LNCaP clone FGC (cell line): ENCODE data around the gene VGF.
"Not testable (repeated sequence)": the region's sequence is repeated elsewhere in the genome, so short reads cannot be mapped to it uniquely, and the experiment has no call there.

ENCODE experiments used
- DNase-seq: peaks from one replicate; pipeline ENCODE4 v3.0.0-alpha.2; 2011; ENCODE audit warnings: low read depth
- H3K4me3 ChIP-seq: 2 replicates; pipeline ENCODE4 v1.5.1; 2011; ENCODE audit warnings: mild to moderate bottlenecking, low read depth, low read length, control low read depth
- CTCF ChIP-seq: IDR thresholded peaks from 2 replicates; pipeline ENCODE4 v1.5.1; 2012; ENCODE audit warnings: mild to moderate bottlenecking; ENCODE audit not compliant: control insufficient read depth, insufficient read depth; ENCODE audit errors: extremely low read depth

VGF gene

DNA sequence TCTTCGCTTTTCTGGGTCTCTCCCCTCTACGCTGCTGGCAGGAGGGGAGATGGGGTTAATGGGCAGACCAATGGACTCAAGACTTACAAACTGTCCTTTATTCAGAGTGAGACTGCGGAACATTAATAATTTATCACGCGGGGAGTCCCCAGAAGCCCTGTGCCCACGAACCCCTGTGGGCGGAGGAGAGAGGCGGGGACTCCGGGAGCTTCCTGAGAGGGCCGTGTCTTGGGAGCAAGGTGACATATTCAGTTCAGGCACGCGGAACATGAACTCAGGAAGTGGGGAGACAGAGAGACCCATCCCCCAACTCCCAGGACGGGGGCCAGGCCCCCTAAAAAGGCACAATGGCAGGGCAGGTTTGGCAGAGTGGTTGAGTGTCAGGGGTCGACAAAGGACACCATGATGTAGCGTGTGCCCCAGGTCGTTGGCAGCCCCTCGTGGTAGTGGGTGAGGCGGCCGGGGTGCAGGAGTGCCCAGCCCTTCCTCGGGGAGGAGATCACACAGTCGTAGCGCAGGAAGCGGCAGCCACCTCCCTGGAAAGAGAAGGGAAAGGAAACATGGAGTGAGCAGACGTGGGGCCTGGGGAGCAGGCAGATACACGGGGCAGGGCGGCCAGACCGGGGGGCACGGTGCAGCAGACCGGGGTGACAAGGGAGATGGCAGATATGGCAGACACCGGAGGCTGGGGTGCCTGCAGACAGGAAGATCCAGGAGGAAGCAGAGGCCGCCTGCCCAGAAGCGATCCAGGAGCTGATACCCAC is 40.7 kb upstream of the VGF start:
- H3K4me3 ChIP-seq, result no peak overlapping the region
- no peak for DNase-seq
- TF ChIP-seq CTCF, result no peak

DNA sequence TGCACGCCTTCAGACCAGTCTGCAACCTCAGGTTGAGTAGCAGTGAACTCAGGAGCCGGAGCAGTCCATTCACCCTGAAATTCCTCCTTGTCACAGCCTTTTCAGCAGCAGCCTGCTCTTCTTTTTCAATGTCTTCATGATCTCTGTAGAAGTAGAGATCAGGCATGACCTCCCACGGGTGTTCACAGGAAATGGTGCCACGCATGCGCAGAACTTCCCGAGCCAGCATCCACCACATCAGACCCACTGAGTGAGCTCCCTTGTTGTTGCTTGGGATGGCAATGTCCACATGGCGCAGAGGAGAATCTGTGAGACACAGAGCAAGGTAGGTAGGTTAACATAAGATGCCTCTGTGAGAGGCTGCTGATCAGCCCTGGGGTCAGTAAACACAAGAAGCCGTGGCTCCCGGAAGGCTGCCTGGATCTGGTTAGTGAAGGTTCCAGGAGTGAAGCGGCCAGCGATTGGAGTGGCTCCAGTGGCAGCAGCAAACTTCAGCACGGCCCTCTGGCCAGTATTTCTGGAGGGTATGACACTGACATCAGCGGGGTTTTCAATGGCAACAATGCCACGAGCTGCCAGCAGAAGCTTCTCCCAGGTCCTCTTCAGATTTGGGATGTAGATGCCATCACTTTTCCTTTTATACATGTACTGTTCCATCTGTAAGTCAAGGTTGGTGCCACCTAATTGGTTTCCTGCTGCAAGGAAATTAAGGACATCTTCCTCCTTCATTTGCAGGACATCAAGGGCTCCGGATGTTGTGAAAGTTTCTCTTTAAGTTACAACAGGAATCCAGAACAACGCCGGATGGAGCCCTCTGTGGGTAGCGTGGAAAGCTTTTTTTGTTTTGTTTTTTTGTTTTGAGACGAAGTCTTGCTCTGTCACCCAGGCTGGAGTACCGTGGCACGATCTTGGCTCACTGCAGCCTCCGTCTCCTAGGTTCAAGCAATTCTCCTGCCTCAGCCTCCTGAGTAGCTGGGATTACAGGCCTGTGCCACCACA is 38.7 kb upstream of the VGF start:
- DNase-seq, result not testable (repeated sequence)

GRCh38 chr7:101202603-101202918 is 37.2 kb upstream of the VGF start:
- no peak for TF ChIP-seq CTCF
- no peak overlapping the region for H3K4me3 ChIP-seq

More for the DNA sequence above, 38.7 kb upstream of the VGF start:
- H3K4me3 ChIP-seq, result not testable (repeated sequence)

GRCh38 chr7:101201695-101202602 is 36.6 kb upstream of the VGF start:
- no peak for TF ChIP-seq CTCF
- no peak overlapping the region for H3K4me3 ChIP-seq
- no peak for DNase-seq

More at GRCh38 chr7:101202603-101202918, 37.2 kb upstream of the VGF start:
- DNase-seq, result no peak

DNA sequence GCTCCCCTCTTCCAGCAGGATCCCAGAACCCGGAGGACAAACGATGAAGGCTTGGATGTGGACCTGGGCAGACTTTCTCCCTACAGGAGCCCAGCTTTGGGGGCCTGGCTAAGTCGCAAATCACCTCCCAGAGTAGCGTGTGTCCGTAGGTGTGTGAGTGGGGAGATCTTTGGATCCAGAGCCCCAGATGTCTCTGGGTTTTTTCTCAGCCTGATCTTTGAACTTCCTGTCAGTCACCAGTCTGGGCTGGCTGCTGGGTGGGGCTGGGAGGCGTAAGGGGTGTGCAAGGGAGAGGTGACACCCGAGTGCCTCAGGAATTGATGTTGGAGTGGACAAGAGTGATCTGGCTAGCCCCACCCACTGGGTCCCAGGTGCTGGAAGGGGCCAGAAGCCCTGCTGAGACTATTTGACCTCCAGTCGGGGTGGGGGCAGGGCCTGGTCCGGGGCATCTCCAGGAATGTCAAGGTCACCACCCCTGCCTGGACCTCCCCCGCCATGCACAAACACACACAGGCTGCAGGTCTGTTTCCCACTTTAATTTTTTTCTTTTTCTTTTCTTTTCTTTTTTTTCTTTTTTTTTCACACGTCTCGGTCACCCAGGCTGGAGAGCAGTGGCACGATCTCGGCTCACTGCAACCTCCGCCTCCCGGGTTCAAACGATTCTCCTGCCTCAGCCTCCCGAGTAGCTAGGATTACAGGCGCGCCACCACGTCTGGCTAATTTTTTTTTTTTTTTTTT is 35.7 kb upstream of the VGF start, which contains the start of gene MOGAT3:
MOGAT3 (minus strand) TSS at position 175 of the 738 bp plus-strand sequence. CDS start 182 bp downstream, outside the sequence.
- TF ChIP-seq CTCF, result no peak
- no peak within 1 kb of the TSS for H3K4me3 ChIP-seq
- DNase-seq, result no peak

- no peak overlapping the region for H3K4me3 ChIP-seq
- TF ChIP-seq CTCF, result no peak
- DNase-seq, result no peak
These were observed 35.1 kb upstream of the VGF start for GRCh38 chr7:101200504-101200861.

- not testable (repeated sequence) for H3K4me3 ChIP-seq, DNase-seq
These were observed 34.2 kb upstream of the VGF start for GRCh38 chr7:101199522-101199921.
